WTC11 (cell line): ENCODE measurements around the gene TRPC1. TPM values are rescaled to one million over a fixed set of nuclear protein-coding genes. Genes with fewer than 3 reads are reported as not detected.
"Not testable (repeated sequence)": the region's sequence is repeated elsewhere in the genome, so short reads cannot be mapped to it uniquely, and the experiment has no call there.

Experiments used
- ATAC-seq: fragments of 200-7000 bp; cut with Tn5 transposase; 2 replicates; pipeline ENCODE4 v1.10.0; 2021; ENCODE audit warnings: mild to moderate bottlenecking, moderate library complexity
- CTCF ChIA-PET: fragments of 300-600 bp; sonication (Branson Sonifier 250); formaldehyde crosslinking; loops from one replicate; lab custom pipeline; 2021; ENCODE audit warnings: antibody characterized with exemption; lab: Charles Lee
- POLR2A ChIA-PET: fragments of 350-600 bp; sonication (Branson Sonifier 250); formaldehyde crosslinking; loops from one replicate; lab custom pipeline; 2021; ENCODE audit warnings: antibody characterized with exemption; lab: Charles Lee
- DNase-seq: peaks from one replicate; pipeline ENCODE4 v3.0.0; 2021; ENCODE audit warnings: low spot score
- H3K27ac Mint-ChIP-seq: 2 replicates; pipeline ENCODE4 v1.8.0; 2021; ENCODE audit warnings: mixed read lengths
- H3K27me3 Mint-ChIP-seq: 2 replicates; pipeline ENCODE4 v1.8.0; 2021; ENCODE audit warnings: low read depth, mild to moderate bottlenecking, moderate library complexity, mixed read lengths
- H3K36me3 Mint-ChIP-seq: 2 replicates; pipeline ENCODE4 v1.8.0; 2021; ENCODE audit warnings: mixed read lengths
- H3K4me1 Mint-ChIP-seq: 2 replicates; pipeline ENCODE4 v1.8.0; 2022; ENCODE audit warnings: mixed read lengths
- H3K4me3 Mint-ChIP-seq: 2 replicates; pipeline ENCODE4 v1.8.0; 2021; ENCODE audit warnings: mild to moderate bottlenecking, moderate library complexity, mixed read lengths
- H3K9me3 Mint-ChIP-seq: 2 replicates; pipeline ENCODE4 v1.8.0; 2021; ENCODE audit warnings: mixed read lengths
- AFF4 ChIP-seq: sonication (generic); formaldehyde crosslinking; IDR thresholded peaks from 2 replicates; pipeline ENCODE4 v1.8.1; 2023; ENCODE audit warnings: mild to moderate bottlenecking, missing genetic modification reagents, borderline replicate concordance
- ARID4B ChIP-seq: sonication (generic); formaldehyde crosslinking; IDR thresholded peaks from 2 replicates; pipeline ENCODE4 v1.8.0; 2023; ENCODE audit warnings: missing genetic modification reagents, mild to moderate bottlenecking, borderline replicate concordance
- ATF1 ChIP-seq: sonication (generic); formaldehyde crosslinking; IDR thresholded peaks from 2 replicates; pipeline ENCODE4 v1.8.1; 2023; ENCODE audit warnings: mild to moderate bottlenecking, moderate library complexity, missing genetic modification reagents
- CBFB ChIP-seq: sonication (generic); formaldehyde crosslinking; IDR thresholded peaks from 2 replicates; pipeline ENCODE4 v1.8.1; 2022; ENCODE audit warnings: mild to moderate bottlenecking, low read depth, missing genetic modification reagents
- E2F5 ChIP-seq: sonication (generic); formaldehyde crosslinking; IDR thresholded peaks from 2 replicates; pipeline ENCODE4 v1.8.1; 2022; ENCODE audit warnings: mild to moderate bottlenecking, moderate library complexity, missing genetic modification reagents
- EMX1 ChIP-seq: fragments of 250-450 bp; sonication (Bioruptor Pico); IDR thresholded peaks from 2 replicates; pipeline ENCODE4 v1.8.0; 2021; ENCODE audit warnings: mild to moderate bottlenecking
- ESRRA ChIP-seq: sonication (generic); formaldehyde crosslinking; IDR thresholded peaks from 2 replicates; pipeline ENCODE4 v1.8.1; 2022; ENCODE audit warnings: mild to moderate bottlenecking, missing genetic modification reagents, borderline replicate concordance
- FOXJ3 ChIP-seq: sonication (generic); formaldehyde crosslinking; IDR thresholded peaks from 2 replicates; pipeline ENCODE4 v1.9.0; 2021; ENCODE audit warnings: missing genetic modification reagents, mild to moderate bottlenecking, borderline replicate concordance
- FOXP4 ChIP-seq: sonication (generic); formaldehyde crosslinking; IDR thresholded peaks from 2 replicates; pipeline ENCODE4 v1.8.0; 2022; ENCODE audit warnings: mild to moderate bottlenecking, missing genetic modification reagents
- GTF2I ChIP-seq: fragments of 250-450 bp; sonication (Bioruptor Pico); conservative IDR thresholded peaks from 2 replicates; pipeline ENCODE4 v1.4.0; 2021; ENCODE audit warnings: mild to moderate bottlenecking
- NFATC4 ChIP-seq: fragments of 250-450 bp; sonication (Bioruptor Pico); IDR thresholded peaks from 2 replicates; pipeline ENCODE4 v1.9.0; 2021; ENCODE audit warnings: mild to moderate bottlenecking
- NR3C1 ChIP-seq: sonication (generic); formaldehyde crosslinking; conservative IDR thresholded peaks from 2 replicates; pipeline ENCODE4 v1.8.1; 2023; ENCODE audit warnings: low read depth, mild to moderate bottlenecking, missing genetic modification reagents
- OVOL2 ChIP-seq: fragments of 250-450 bp; sonication (Bioruptor Pico); IDR thresholded peaks from 2 replicates; pipeline ENCODE4 v1.9.0; 2021; ENCODE audit warnings: mild to moderate bottlenecking, borderline replicate concordance
- PREB ChIP-seq: sonication (generic); formaldehyde crosslinking; IDR thresholded peaks from 2 replicates; pipeline ENCODE4 v1.8.1; 2022; ENCODE audit warnings: mild to moderate bottlenecking, missing genetic modification reagents, moderate library complexity, borderline replicate concordance
- PRRX2 ChIP-seq: fragments of 250-450 bp; sonication (Bioruptor Pico); IDR thresholded peaks from 2 replicates; pipeline ENCODE4 v1.8.0; 2021; ENCODE audit warnings: mild to moderate bottlenecking
- SMAD4 ChIP-seq: sonication (generic); formaldehyde crosslinking; IDR thresholded peaks from 2 replicates; pipeline ENCODE4 v1.8.0; 2022; ENCODE audit warnings: mild to moderate bottlenecking, missing genetic modification reagents
- ZNF396 ChIP-seq: fragments of 250-450 bp; sonication (Bioruptor Pico); IDR thresholded peaks from 2 replicates; pipeline ENCODE4 v1.8.0; 2021; ENCODE audit warnings: mild to moderate bottlenecking, moderate library complexity, borderline replicate concordance
- ZSCAN18 ChIP-seq: fragments of 250-450 bp; sonication (Bioruptor Pico); IDR thresholded peaks from 2 replicates; pipeline ENCODE4 v2.1.2; 2022; ENCODE audit warnings: mild to moderate bottlenecking, moderate library complexity
- total RNA-seq: library from RNA; stranded (reverse); gene quantifications from 3 replicates; pipeline ENCODE4 v1.2.3, GENCODE V29; 2021

TRPC1 gene
- total RNA-seq, 1 experiment from 2014 or later, result 13.8 TPM

GRCh38 chr3:142746646-142747045, 22.8 kb downstream of the TRPC1 start (continued):
- TF ChIP-seq SMAD4 (no peak), AFF4 (CRISPR knock-in tag) (no peak), ZNF396 (CRISPR knock-in tag) (no peak), ATF1 (no peak), ESRRA (CRISPR knock-in tag) (no peak), FOXP4 (no peak), CBFB (CRISPR knock-in tag) (no peak), GTF2I (CRISPR knock-in tag) (no peak), E2F5 (CRISPR knock-in tag) (no peak), ZSCAN18 (CRISPR knock-in tag) (no peak), FOXJ3 (CRISPR knock-in tag) (no peak), PRRX2 (no peak)

- H3K27me3 Mint-ChIP-seq, H3K27ac Mint-ChIP-seq, H3K9me3 Mint-ChIP-seq, ATAC-seq, H3K4me1 Mint-ChIP-seq, DNase-seq, H3K4me3 Mint-ChIP-seq, CTCF ChIA-PET, POLR2A ChIA-PET: not testable (repeated sequence)
- H3K36me3 Mint-ChIP-seq, result peaks cover 23% of the 10 kb centered on the region
Observed at GRCh38 chr3:142750531-142750930, 26.7 kb downstream of the TRPC1 start.

- CTCF ChIA-PET, result not testable (repeated sequence)
Observed at GRCh38 chr3:142752605-142753004, 28.8 kb downstream of the TRPC1 start.

GRCh38 chr3:142754494-142754893, 30.7 kb downstream of the TRPC1 start:
- Mint-ChIP-seq H3K27ac (no peak overlapping the region), H3K4me3 (no peak overlapping the region), H3K4me1 (no peaks in the 10 kb centered on the region), H3K27me3 (no peaks in the 10 kb centered on the region), H3K9me3 (peaks cover 6% of the 10 kb centered on the region), H3K36me3 (peaks cover 24% of the 10 kb centered on the region)
- ATAC-seq (no peak), DNase-seq (no peak)
- POLR2A ChIA-PET, result interaction anchor here (0.8 kb wide), 1 partner anchor 217 kb away, joined by 6 read pairs; no protein-coding TSS in a partner anchor
- CTCF ChIA-PET, result no interaction called here
- no peak for TF ChIP-seq NFATC4
- no peak for TF ChIP-seq OVOL2 (CRISPR knock-in tag)
- TF ChIP-seq ZNF396 (CRISPR knock-in tag), result no peak
- no peak for TF ChIP-seq NR3C1 (CRISPR knock-in tag)
- TF ChIP-seq PREB (CRISPR knock-in tag), result no peak
- no peak for TF ChIP-seq ARID4B (CRISPR knock-in tag)
- no peak for TF ChIP-seq EMX1 (CRISPR knock-in tag)

More at GRCh38 chr3:142752605-142753004, 28.8 kb downstream of the TRPC1 start:
- H3K4me3 Mint-ChIP-seq, H3K9me3 Mint-ChIP-seq, H3K27ac Mint-ChIP-seq, DNase-seq, H3K4me1 Mint-ChIP-seq, POLR2A ChIA-PET, H3K27me3 Mint-ChIP-seq, ATAC-seq: not testable (repeated sequence)
- H3K36me3 Mint-ChIP-seq, result peaks cover 23% of the 10 kb centered on the region
